D721Med (cell line): ENCODE results near the gene PACSIN2.
"Not testable (repeated sequence)": the region's sequence is repeated elsewhere in the genome, so short reads cannot be mapped to it uniquely, and the experiment has no call there.

Source experiments
- DNase-seq: peaks from one replicate; pipeline ENCODE4 v3.0.0; 2011; ENCODE audit warnings: low spot score; ENCODE audit not compliant: insufficient read length
- FAIRE-seq: peaks from 2 replicates; lab custom pipeline; 2011; peaks lifted over from hg19 to GRCh38; lab: Jason Lieb, UNC
- TF ChIP-seq, protein P1 (sequence below): IDR thresholded peaks from 2 replicates; pipeline ENCODE4 v1.5.1; 2012; ENCODE audit warnings: mild to moderate bottlenecking, control low read depth; ENCODE audit not compliant: insufficient read depth; ENCODE audit errors: missing control alignments

Gene PACSIN2

DNA sequence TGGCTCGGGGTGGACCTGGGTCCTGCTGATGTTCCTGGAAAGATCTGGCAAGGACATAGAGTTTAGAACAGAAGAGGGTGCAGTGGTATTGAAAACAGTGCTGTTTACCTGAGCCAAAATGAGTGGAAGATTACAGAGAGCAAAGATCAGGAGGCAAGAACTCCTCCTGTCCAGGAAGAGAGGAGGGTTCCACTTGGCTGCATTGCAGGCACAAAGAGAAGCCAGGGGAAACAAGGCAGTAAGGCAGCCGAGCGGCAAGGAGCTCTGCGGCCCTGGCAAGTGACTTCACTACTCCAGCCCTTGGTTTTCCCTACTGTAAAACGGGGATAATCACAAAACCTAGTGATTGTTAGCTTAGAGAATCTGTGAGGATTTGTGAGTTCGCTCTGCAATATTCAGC lies 3.7 kb upstream of the PACSIN2 start:
- FAIRE-seq (no peak), DNase-seq (no peak)
- TF ChIP-seq, protein P1, sequence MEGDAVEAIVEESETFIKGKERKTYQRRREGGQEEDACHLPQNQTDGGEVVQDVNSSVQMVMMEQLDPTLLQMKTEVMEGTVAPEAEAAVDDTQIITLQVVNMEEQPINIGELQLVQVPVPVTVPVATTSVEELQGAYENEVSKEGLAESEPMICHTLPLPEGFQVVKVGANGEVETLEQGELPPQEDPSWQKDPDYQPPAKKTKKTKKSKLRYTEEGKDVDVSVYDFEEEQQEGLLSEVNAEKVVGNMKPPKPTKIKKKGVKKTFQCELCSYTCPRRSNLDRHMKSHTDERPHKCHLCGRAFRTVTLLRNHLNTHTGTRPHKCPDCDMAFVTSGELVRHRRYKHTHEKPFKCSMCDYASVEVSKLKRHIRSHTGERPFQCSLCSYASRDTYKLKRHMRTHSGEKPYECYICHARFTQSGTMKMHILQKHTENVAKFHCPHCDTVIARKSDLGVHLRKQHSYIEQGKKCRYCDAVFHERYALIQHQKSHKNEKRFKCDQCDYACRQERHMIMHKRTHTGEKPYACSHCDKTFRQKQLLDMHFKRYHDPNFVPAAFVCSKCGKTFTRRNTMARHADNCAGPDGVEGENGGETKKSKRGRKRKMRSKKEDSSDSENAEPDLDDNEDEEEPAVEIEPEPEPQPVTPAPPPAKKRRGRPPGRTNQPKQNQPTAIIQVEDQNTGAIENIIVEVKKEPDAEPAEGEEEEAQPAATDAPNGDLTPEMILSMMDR: no peak

DNA sequence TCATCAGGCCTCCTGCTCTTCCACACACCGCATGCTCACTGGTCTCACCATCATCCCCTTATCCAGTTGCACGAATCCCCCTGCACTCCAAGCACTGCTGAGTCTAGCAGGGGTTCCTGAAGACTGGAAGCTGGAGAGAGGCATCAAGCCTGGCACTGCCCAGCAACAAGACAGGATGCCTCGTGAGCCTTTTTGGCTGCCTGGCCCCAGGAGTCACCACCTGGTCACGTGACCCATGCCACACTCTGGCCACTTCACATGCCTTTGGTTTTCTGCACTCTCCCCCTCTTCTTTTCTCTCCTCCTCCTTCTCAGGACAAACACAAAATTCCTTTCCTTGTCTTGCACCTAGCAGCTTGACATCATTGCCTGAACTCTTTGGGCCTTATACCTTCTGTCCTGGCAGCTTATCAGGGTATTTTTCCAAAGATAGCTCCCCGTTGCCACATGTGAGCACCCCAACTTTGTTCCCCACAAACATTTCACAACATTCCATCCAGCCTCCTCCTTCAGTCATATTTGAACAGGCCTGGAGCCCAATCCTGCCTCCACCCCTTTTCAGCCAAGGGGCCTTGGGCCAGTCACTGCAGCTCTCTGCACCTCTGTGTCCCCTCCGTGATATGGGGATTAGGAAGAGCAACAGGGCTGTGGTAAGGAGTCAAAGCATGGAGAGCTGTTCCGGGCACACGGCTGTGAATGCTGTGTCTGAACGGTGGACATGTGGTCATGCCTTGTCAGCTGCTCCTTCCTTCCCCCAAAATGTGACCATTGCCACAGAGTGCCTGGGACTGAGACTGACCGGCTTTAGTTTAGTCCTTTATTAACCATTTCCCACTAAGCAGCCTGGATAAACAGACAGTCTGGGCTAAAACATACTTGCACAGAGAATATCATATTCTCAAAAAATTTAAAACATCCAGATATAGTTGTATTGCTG lies 2.8 kb upstream of the PACSIN2 start:
- TF ChIP-seq, protein P1: no peak
- FAIRE-seq: no peak
- DNase-seq: no peak

DNA sequence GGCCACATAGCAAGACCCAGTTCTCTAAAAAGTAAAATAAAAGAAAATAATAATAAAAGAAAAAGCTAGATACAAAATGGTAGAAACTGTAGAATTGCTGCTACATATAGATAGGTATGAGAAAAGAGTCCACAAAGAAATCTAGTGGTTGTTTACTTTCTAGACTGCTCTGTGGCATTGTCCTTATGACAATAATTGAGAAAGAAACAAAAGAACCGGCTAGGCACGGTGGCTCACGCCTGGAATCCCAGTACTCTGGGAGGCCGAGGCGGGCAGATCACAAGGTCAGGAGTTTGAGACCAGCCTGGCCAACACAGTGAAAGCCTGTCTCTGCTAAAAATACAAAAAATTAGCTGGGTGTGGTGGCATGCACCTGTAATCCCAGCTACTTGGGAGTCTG lies 1.2 kb upstream of the PACSIN2 start:
- FAIRE-seq, DNase-seq: not testable (repeated sequence)

DNA sequence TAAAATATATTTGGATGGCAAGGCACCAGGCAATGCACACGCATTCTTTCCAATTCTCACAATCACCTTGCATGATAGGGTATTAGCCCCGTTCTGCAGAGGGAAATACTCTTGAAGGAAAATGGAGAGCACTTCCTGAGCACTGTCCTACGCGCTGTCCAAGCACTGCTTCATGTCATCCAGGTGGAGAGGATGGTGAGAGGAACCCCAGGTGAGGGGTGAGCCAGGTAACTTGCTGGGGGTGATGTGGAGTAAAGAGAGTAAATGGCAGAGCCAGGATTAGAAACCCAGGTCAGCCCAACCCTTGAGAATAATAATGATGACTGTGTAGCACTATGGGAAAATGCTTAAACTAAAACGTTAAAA lies 711 bp upstream of the PACSIN2 start:
- TF ChIP-seq, protein P1: no peak
- no peak for FAIRE-seq
- no peak for DNase-seq

DNA sequence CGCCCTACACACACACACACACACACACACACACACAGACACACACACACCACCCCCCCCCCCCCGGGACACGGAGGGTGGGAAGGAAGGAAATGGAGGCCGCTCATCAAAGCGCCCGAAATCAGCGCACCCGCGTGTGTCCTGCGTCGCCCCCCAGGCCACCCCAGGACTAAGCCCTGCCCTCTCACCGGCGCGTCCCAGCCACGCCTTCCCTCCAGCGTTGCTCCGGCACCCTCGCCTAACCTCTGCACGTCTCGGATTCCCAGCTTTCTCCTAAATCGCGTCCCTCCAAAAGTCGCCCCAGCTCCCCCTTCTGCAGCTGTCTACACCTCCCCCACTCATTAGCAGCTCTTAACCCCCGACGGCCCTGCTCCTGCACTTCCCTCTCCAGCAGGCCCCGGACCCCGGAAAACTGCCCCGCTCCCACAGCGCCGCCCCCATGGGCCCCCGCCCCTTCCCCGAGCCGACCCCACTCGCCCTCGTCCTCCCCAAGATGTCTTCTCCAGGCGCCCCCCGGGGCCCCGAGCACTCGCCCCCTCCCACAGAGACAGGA lies 557 bp downstream of the PACSIN2 start:
- DNase-seq (no peak), FAIRE-seq (no peak)
- TF ChIP-seq, protein P1: no peak

DNA sequence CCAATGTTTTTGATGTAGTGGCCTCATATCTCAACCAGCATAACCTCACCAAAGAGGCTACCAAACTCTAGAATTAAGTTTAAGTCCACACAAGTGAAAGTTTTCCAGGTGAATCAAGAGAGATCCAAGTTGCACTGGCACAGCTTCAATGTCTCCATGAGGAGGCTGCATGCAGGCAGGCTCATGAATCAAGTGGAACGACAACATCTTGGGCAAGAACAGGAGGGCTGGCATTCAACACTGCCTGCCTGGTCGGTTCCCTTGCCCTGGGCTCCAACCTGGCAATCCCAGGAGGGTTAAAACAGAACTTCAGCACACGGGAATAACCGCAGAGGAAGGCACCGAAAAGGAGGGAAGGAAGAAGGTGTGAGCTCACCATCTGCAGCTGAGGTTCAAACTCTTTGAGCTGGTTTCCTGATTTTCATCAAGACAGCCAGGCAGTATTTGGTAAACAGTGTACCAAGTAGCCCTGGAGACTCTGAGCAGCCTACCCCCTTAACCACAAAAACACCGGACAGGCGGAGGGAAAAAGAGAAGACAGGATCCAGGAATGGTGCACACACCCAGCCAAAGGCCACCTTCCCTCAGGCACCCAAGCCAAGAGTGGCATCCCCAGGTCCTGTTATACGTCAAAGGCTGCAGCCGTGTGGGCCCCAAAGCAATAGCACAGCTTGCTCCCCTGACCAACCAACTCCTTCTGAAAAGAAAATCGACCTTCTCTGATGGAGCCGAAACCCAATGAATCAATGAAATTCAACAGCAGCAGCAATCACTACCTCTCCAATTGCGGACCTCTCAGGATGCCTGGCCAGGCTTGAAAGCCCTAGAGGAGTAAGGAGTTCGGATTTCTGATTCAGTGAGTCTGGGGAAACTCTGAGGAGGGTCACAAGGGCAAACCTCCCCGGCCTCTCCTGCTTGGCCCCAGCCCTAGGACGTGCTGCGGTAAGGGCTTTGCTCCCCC lies 1.3 kb downstream of the PACSIN2 start:
- DNase-seq: no peak
- TF ChIP-seq, protein P1: no peak
- FAIRE-seq: no peak

DNA sequence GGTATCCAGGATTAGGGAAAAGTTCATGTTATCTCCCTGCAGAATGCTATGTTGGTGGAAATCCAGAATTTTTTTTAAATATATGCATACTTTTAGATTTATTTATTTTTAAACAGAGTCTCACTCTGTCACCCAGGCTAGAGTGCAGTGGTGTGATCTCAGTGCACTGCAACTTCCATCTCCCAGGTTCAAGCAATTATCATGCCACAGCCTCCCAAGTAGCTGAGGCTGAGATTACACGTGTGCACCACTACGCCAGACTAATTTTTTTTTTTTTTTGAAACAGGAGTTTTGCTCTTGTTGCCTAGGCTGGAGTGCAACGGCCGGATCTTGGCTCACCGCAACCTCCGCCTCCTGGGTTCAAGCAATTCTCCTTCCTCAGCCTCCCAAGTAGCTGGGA lies 2.6 kb downstream of the PACSIN2 start:
- DNase-seq: no peak

More for the DNA sequence above, 2.6 kb downstream of the PACSIN2 start:
- TF ChIP-seq, protein P1: no peak
- FAIRE-seq: no peak
